OCI-LY7 (cell line): ENCODE measurements around the gene DDX51. TPM values are rescaled to one million over a fixed set of nuclear protein-coding genes. Genes with fewer than 3 reads are reported as not detected.

Source experiments
- BruUV-seq: library from RNA; stranded (reverse); fragments of 400-500 nt; replicated peaks from 2 replicates; lab custom pipeline; 2021; lab: Mats Ljungman, UMichigan
- CTCF ChIA-PET: fragments of 300-600 bp; sonication (Branson Sonifier 250); formaldehyde crosslinking; loops from one replicate; lab custom pipeline; 2022; ENCODE audit warnings: antibody characterized with exemption; ENCODE audit not compliant: unreplicated experiment; lab: Charles Lee
- POLR2A ChIA-PET: fragments of 300-600 bp; sonication (Branson Sonifier 250); formaldehyde crosslinking; loops from one replicate; lab custom pipeline; 2022; ENCODE audit warnings: antibody characterized with exemption; lab: Charles Lee
- DNase-seq: peaks from one replicate; pipeline ENCODE4 v3.0.0-alpha.2; 2015; ENCODE audit warnings: low spot score
- H2AFZ ChIP-seq: fragments of 200-600 bp; sonication (generic), shearing (Covaris generic); 2 replicates; pipeline ENCODE4 v1.6.1; 2014; ENCODE audit warnings: mild to moderate bottlenecking, antibody characterized with exemption, low read length, moderate library complexity
- H3K27ac ChIP-seq: fragments of 200-600 bp; sonication (generic); 2 replicates; pipeline ENCODE4 v1.5.1; 2014; ENCODE audit warnings: mixed run types, low read depth, mild to moderate bottlenecking, moderate library complexity, low read length, inconsistent platforms; ENCODE audit not compliant: poor library complexity, severe bottlenecking
- H3K36me3 ChIP-seq: fragments of 200-600 bp; sonication (generic); 2 replicates; pipeline ENCODE4 v1.6.1; 2014; ENCODE audit warnings: mild to moderate bottlenecking, antibody characterized with exemption, low read length, moderate library complexity, mixed read lengths; ENCODE audit not compliant: insufficient read depth
- H3K4me1 ChIP-seq: fragments of 200-600 bp; sonication (generic); 2 replicates; pipeline ENCODE4 v1.5.1; 2014; ENCODE audit warnings: mild to moderate bottlenecking, low read length; ENCODE audit not compliant: insufficient read depth, poor library complexity, severe bottlenecking
- H3K4me2 ChIP-seq: fragments of 200-600 bp; sonication (generic); 2 replicates; pipeline ENCODE4 v1.6.1; 2014; ENCODE audit warnings: mild to moderate bottlenecking, low read length
- H3K4me3 ChIP-seq: fragments of 200-600 bp; sonication (generic); 2 replicates; pipeline ENCODE4 v1.5.1; 2014; ENCODE audit warnings: mild to moderate bottlenecking, low read depth, low read length; ENCODE audit not compliant: poor library complexity, severe bottlenecking
- H3K79me2 ChIP-seq: fragments of 200-600 bp; sonication (generic); 2 replicates; pipeline ENCODE4 v1.6.1; 2016; ENCODE audit warnings: low read depth, mild to moderate bottlenecking, low read length, moderate library complexity, mixed read lengths; ENCODE audit not compliant: insufficient read depth
- H3K9me2 ChIP-seq: fragments of 200-600 bp; sonication (generic); 2 replicates; pipeline ENCODE4 v1.6.1; 2016; ENCODE audit warnings: mild to moderate bottlenecking, low read length, mixed read lengths; ENCODE audit not compliant: insufficient read depth
- H3K9me3 ChIP-seq: fragments of 200-600 bp; sonication (generic); 2 replicates; pipeline ENCODE4 v1.6.1; 2014; ENCODE audit warnings: mild to moderate bottlenecking, mixed run types, low read length, mixed read lengths
- H4K20me1 ChIP-seq: fragments of 200-600 bp; sonication (generic); 2 replicates; pipeline ENCODE4 v1.6.1; 2014; ENCODE audit warnings: mild to moderate bottlenecking, antibody characterized with exemption, low read length, moderate library complexity, mixed read lengths; ENCODE audit not compliant: insufficient read depth
- EZH2phosphoT487 ChIP-seq: fragments of 200-600 bp; sonication (generic); IDR thresholded peaks from 2 replicates; pipeline ENCODE4 v1.6.1; 2018; ENCODE audit warnings: low read depth, borderline replicate concordance, mild to moderate bottlenecking, mixed run types, antibody characterized with exemption, low read length, moderate library complexity, mixed read lengths
- intact Hi-C: fragments of 100-400 bp; cut with micrococcal nuclease; formaldehyde crosslinking; loops from one replicate; pipeline ENCODE4 v1.10.0; 2022; ENCODE audit not compliant: unreplicated experiment
- small RNA-seq: library from RNA; depleted of rRNA; stranded (forward); fragments of <200 nt; gene quantifications from one replicate; pipeline ENCODE3, GENCODE V24; 2014
- total RNA-seq, 2 experiments: library from RNA; depleted of rRNA in 1 of 2; stranded (reverse); fragments of >200 nt in 1 of 2; shearing (Covaris generic) in 1 of 2; gene quantifications; 2 replicates each; pipeline ENCODE4 v1.2.3, GENCODE V29; 2014 to 2022

Gene DDX51
- total RNA-seq, 2 experiments from 2014 or later = 47.1 to 63.1 TPM

GRCh38 chr12:132089407-132089910 lies 54.7 kb downstream of the DDX51 start:
- DNase-seq = no peak
- BruUV-seq = no TSS peak
- intact Hi-C loops = loop anchor here (5.0 kb wide), 1 partner anchor 53 kb away; the partner anchor contains the start of genes DDX51 and NOC4L

More at GRCh38 chr12:132089407-132089910, 54.7 kb downstream of the DDX51 start:
- peaks cover 25% of the 10 kb centered on the region for H3K4me1 ChIP-seq
- POLR2A ChIA-PET = interaction anchor here (0.6 kb wide), 1 partner anchor 611 kb away, joined by 3 read pairs; no protein-coding TSS in a partner anchor
- H2AFZ ChIP-seq = no peak overlapping the region
- no peak overlapping the region for H3K27ac ChIP-seq
- no peak for TF ChIP-seq EZH2phosphoT487
- H3K36me3 ChIP-seq = peaks cover 77% of the 10 kb centered on the region
- peaks cover 9% of the 10 kb centered on the region; the same call in 1 of the 2 replicates for H3K9me3 ChIP-seq
- no peaks in the 10 kb centered on the region for H3K9me2 ChIP-seq
- no peaks in the 10 kb centered on the region; the same call in 1 of the 2 replicates for H4K20me1 ChIP-seq
- H3K4me3 ChIP-seq = no peak overlapping the region
- 0 out of 2 replicates have a peak overlapping the region, but pooled peaks have one; percentile 5 for H3K4me2 ChIP-seq
- CTCF ChIA-PET = no interaction called here
- peaks cover 57% of the 10 kb centered on the region for H3K79me2 ChIP-seq

Small RNA genes within 50 kb of the gene (small RNA-seq; reads per million reads assigned to genes)
- gene AC138466.3 = not detected

Other genes starting within 250 kb of the DDX51 start
- gene ULK1, start 249.7 kb downstream of the DDX51 start, total RNA-seq (2014; rRNA removed; shearing (Covaris generic)) = 1.9 and 4.3 TPM in 2 replicates
- 15.5 and 15.6 TPM in 2 replicates for gene ULK1, start 249.7 kb downstream of the DDX51 start, total RNA-seq (2022)
- 38.4 and 43.5 TPM in 2 replicates for gene PUS1, start 215.0 kb downstream of the DDX51 start, total RNA-seq (2014; rRNA removed; shearing (Covaris generic))
- 58.9 and 78.3 TPM in 2 replicates for gene PUS1, start 215.0 kb downstream of the DDX51 start, total RNA-seq (2022)
- 13.5 and 20.7 TPM in 2 replicates for gene EP400, start 194.4 kb downstream of the DDX51 start, total RNA-seq (2014; rRNA removed; shearing (Covaris generic))
- 56.2 and 59.7 TPM in 2 replicates for gene EP400, start 194.4 kb downstream of the DDX51 start, total RNA-seq (2022)
- gene NOC4L, start 138 bp upstream of the DDX51 start, total RNA-seq (2014; rRNA removed; shearing (Covaris generic)) = 25.0 and 31.0 TPM in 2 replicates
- 43.7 and 47.6 TPM in 2 replicates for gene NOC4L, start 138 bp upstream of the DDX51 start, total RNA-seq (2022)
- gene GALNT9, start 185.3 kb upstream of the DDX51 start, total RNA-seq (2014; rRNA removed; shearing (Covaris generic)) = 0.28 TPM in 1 of 2 replicates, not detected in the other
- not detected in 2 replicates for gene GALNT9, start 185.3 kb upstream of the DDX51 start, total RNA-seq (2022)